GDM1 (cell line): ENCODE data around the gene VDR.

Experiments
- DNase-seq: peaks from one replicate; lab custom pipeline; 2025; lab: John Stamatoyannopoulos, UW

Gene VDR

GRCh38 chr12:47894068-47894467 lies 10.7 kb downstream of the VDR start:
- no peak for DNase-seq

- DNase-seq: no peak
Observed at GRCh38 chr12:47892819-47893218, 12.0 kb downstream of the VDR start.

- DNase-seq: no peak
Observed at GRCh38 chr12:47891356-47891755, 13.4 kb downstream of the VDR start.

- peak; percentile 14 for DNase-seq
Observed at GRCh38 chr12:47889040-47889439, 15.8 kb downstream of the VDR start.

- DNase-seq: no peak
Observed at GRCh38 chr12:47888153-47888819, 16.5 kb downstream of the VDR start.

- no peak for DNase-seq
Observed at GRCh38 chr12:47887529-47887928, 17.3 kb downstream of the VDR start.

- no peak for DNase-seq
Observed at GRCh38 chr12:47886510-47887240, 18.1 kb downstream of the VDR start.

- no peak for DNase-seq
Observed at GRCh38 chr12:47885566-47885965, 19.2 kb downstream of the VDR start.

- DNase-seq: no peak
Observed at GRCh38 chr12:47885012-47885501, 19.7 kb downstream of the VDR start.

- no peak for DNase-seq
Observed at GRCh38 chr12:47884501-47884900, 20.3 kb downstream of the VDR start.

GRCh38 chr12:47883663-47884195 lies 21.1 kb downstream of the VDR start:
- DNase-seq: no peak

GRCh38 chr12:47882781-47883546 lies 21.8 kb downstream of the VDR start:
- no peak for DNase-seq

GRCh38 chr12:47881826-47882427 lies 22.9 kb downstream of the VDR start:
- DNase-seq: no peak

- DNase-seq: no peak
Observed at GRCh38 chr12:47881051-47881450, 23.7 kb downstream of the VDR start.

- DNase-seq: no peak
Observed at GRCh38 chr12:47878918-47879481, 25.8 kb downstream of the VDR start.

GRCh38 chr12:47878293-47878917 lies 26.4 kb downstream of the VDR start:
- DNase-seq: no peak

GRCh38 chr12:47877081-47877480 lies 27.7 kb downstream of the VDR start:
- no peak for DNase-seq

- DNase-seq: no peak
Observed at GRCh38 chr12:47876440-47876960, 28.3 kb downstream of the VDR start.

- DNase-seq: no peak
Observed at GRCh38 chr12:47875746-47876439, 28.9 kb downstream of the VDR start.

- no peak for DNase-seq
Observed at GRCh38 chr12:47874316-47874715, 30.5 kb downstream of the VDR start.
